Progenitor cell of endocrine pancreas (in vitro differentiated cells): ENCODE data around the gene APOE. TPM values are rescaled to one million over a fixed set of nuclear protein-coding genes. Genes with fewer than 3 reads are reported as not detected.
"Not testable (repeated sequence)": the region's sequence is repeated elsewhere in the genome, so short reads cannot be mapped to it uniquely, and the experiment has no call there.

Source experiments
- DNase-seq: peaks from one replicate; pipeline ENCODE4 v3.0.0; 2021; ENCODE audit warnings: low spot score; ENCODE audit not compliant: unreplicated experiment
- H3K27ac Mint-ChIP-seq: 2 replicates; pipeline ENCODE4 v1.8.0; 2021; ENCODE audit warnings: mild to moderate bottlenecking, moderate library complexity, mixed read lengths
- H3K27me3 Mint-ChIP-seq: 2 replicates; pipeline ENCODE4 v1.8.0; 2021; ENCODE audit warnings: mixed read lengths
- H3K36me3 Mint-ChIP-seq: 2 replicates; pipeline ENCODE4 v1.8.0; 2022; ENCODE audit warnings: mixed read lengths; ENCODE audit not compliant: insufficient read depth
- H3K4me1 Mint-ChIP-seq: 2 replicates; pipeline ENCODE4 v1.8.0; 2021; ENCODE audit warnings: low read depth, mixed read lengths
- H3K4me3 Mint-ChIP-seq: 2 replicates; pipeline ENCODE4 v1.8.0; 2021; ENCODE audit warnings: low read depth, mild to moderate bottlenecking, moderate library complexity, mixed read lengths
- H3K9me3 Mint-ChIP-seq: 2 replicates; pipeline ENCODE4 v1.8.0; 2021; ENCODE audit warnings: low read depth, mixed read lengths
- CTCF ChIP-seq: fragments of 200-600 bp; sonication (generic); IDR thresholded peaks from one replicate; pipeline ENCODE4 v1.5.0; 2021; ENCODE audit warnings: antibody characterized with exemption, mild to moderate bottlenecking; ENCODE audit not compliant: unreplicated experiment
- total RNA-seq: library from RNA; stranded (reverse); gene quantifications from 2 replicates; pipeline ENCODE4 v1.2.1, GENCODE V29; 2021

Gene APOE
- total RNA-seq, 1 donor from 2014 or later = 198 TPM

DNA sequence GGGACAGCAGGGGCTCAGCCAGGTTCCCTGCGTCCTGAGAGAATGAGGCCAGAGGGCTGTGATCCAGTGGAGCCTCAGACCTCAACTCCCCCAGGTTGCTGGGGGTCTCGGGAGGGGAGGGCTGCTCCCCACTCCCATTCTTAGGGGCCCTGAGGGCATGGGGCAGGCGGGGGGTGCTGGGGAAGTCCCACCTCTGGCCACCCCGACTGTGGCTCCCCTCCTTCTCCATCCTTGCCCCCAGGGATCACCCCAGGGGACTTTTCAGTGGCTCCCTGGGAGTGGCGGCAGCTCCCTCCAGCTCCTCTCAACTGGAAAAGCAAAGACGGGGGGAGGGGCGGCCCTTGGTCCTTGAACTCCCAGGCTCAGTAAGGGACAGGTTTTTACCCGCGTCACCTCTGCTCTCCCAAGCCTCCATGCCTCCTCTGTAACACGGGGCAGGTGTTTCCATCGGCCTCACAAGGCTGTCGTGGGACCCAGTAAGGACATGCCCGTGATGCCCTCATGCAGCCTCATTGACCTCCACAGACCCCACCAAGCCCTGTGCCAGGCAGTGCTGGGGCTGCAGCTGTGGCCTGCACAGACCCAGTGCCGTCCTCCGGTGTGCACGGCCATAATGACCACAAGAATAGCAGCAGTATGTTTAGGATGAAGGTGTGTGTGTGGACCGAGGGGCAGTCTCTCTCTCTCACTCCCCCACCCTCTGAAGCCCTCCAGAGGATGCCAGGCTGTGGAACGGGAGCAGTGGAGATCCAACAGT is 26.1 kb upstream of the APOE start:
- no peaks in the 10 kb centered on the region for H3K4me1 Mint-ChIP-seq
- H3K9me3 Mint-ChIP-seq = no peaks in the 10 kb centered on the region
- H3K36me3 Mint-ChIP-seq = peaks cover 12% of the 10 kb centered on the region

GRCh38 chr19:44882063-44882462 is 23.5 kb upstream of the APOE start:
- H3K4me1 Mint-ChIP-seq = no peaks in the 10 kb centered on the region
- DNase-seq = no peak
- peaks cover 13% of the 10 kb centered on the region for H3K36me3 Mint-ChIP-seq
- no peaks in the 10 kb centered on the region for H3K9me3 Mint-ChIP-seq
- no peak for TF ChIP-seq CTCF
- H3K27ac Mint-ChIP-seq = peak overlapping the region; percentile 2
- no peaks in the 10 kb centered on the region for H3K27me3 Mint-ChIP-seq
- H3K4me3 Mint-ChIP-seq = no peak overlapping the region

More for the DNA sequence above, 26.1 kb upstream of the APOE start:
- H3K27ac Mint-ChIP-seq = peak overlapping the region; percentile 75
- no peak for DNase-seq
- no peak for TF ChIP-seq CTCF
- no peaks in the 10 kb centered on the region for H3K27me3 Mint-ChIP-seq
- H3K4me3 Mint-ChIP-seq = no peak overlapping the region

DNA sequence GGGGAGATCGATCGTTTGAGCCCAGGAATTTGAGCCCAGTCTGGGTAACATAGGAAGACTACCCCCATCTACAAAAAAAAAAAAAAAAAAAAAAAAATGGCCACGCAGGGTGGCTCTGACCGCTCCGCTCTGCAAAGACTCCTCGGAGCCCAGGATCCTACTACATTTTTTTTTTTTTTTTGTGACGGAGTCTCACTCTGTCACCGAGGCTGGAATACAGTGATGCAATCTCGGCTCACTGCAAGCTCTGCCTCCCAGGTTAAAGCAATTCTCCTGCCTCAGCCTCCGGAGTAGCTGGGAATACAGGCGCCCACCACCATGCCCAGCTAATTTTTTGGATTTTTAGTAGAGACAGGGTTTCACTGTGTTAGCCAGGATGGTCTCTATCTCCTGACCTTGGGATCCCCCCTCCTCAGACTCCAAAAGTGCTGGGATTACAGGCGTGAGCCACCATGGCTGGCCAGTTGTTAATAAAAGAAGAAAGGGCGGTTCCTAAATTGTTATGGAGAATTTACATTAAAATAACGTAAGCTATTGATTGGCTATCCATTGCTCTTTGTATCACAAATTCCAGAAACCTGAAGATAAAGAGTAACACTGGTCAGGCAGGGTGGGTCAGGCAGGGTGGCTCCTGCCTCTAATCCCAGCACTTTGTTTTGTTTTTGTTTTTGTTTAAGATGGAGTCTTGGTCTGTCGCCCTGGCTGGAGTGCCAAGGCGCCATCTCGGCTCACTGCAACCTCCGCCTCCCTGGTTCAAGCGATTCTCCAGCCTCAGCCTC is 22.8 kb upstream of the APOE start:
- H3K4me1 Mint-ChIP-seq, H3K4me3 Mint-ChIP-seq, DNase-seq, H3K27ac Mint-ChIP-seq, H3K9me3 Mint-ChIP-seq, H3K27me3 Mint-ChIP-seq: not testable (repeated sequence)
- H3K36me3 Mint-ChIP-seq = peaks cover 17% of the 10 kb centered on the region

- no peaks in the 10 kb centered on the region for H3K4me1 Mint-ChIP-seq
- H3K27ac Mint-ChIP-seq = no peak overlapping the region
- DNase-seq = no peak
- H3K36me3 Mint-ChIP-seq = peaks cover 22% of the 10 kb centered on the region
- H3K27me3 Mint-ChIP-seq = no peaks in the 10 kb centered on the region
- H3K4me3 Mint-ChIP-seq = no peak overlapping the region
- no peaks in the 10 kb centered on the region for H3K9me3 Mint-ChIP-seq
- TF ChIP-seq CTCF = no peak
Observed at GRCh38 chr19:44883922-44884321, 21.7 kb upstream of the APOE start.

GRCh38 chr19:44884566-44884965 is 21.0 kb upstream of the APOE start:
- no peak for DNase-seq
- Mint-ChIP-seq H3K27me3 (no peaks in the 10 kb centered on the region), H3K9me3 (no peaks in the 10 kb centered on the region), H3K36me3 (peaks cover 25% of the 10 kb centered on the region), H3K4me1 (peaks cover 2% of the 10 kb centered on the region), H3K27ac (peak overlapping the region; percentile 34), H3K4me3 (no peak overlapping the region)
- TF ChIP-seq CTCF = no peak
